Fibroblast of mammary gland (primary cell): ENCODE data around the gene LYPLAL1.

Experiments
- DNase-seq: peaks from one replicate; pipeline ENCODE4 v3.0.0-alpha.2; 2010; ENCODE audit warnings: low read depth
- H3K4me3 ChIP-seq: 2 replicates; pipeline ENCODE4 v1.5.1; 2011; ENCODE audit warnings: low read depth, mild to moderate bottlenecking, low read length, moderate library complexity; ENCODE audit not compliant: control insufficient read depth
- CTCF ChIP-seq: conservative IDR thresholded peaks from 2 replicates; pipeline ENCODE4 v1.5.1; 2011; ENCODE audit warnings: low read depth, low read length, inconsistent platforms; ENCODE audit not compliant: control insufficient read depth, insufficient read depth

The LYPLAL1 gene

GRCh38 chr1:219173758-219174459 is at the start of gene LYPLAL1:
Gene LYPLAL1, plus strand, starts transcription at chr1:219173878. Its CDS starts 13 bp downstream, at chr1:219173891.
- peak; percentile 86 for DNase-seq
- TF ChIP-seq CTCF: no peak

GRCh38 chr1:219124163-219124562 is 49.5 kb upstream of the LYPLAL1 start:
- no peak for DNase-seq
- no peak for TF ChIP-seq CTCF
- no peak overlapping the region for H3K4me3 ChIP-seq

More at GRCh38 chr1:219173758-219174459, at the start of gene LYPLAL1:
- H3K4me3 ChIP-seq: peak within 1 kb of the TSS; percentile 81

- H3K4me3 ChIP-seq: no peak overlapping the region
- DNase-seq: no peak
- TF ChIP-seq CTCF: no peak
Observed at GRCh38 chr1:219125342-219125741, 48.3 kb upstream of the LYPLAL1 start.

GRCh38 chr1:219126377-219126776 is 47.3 kb upstream of the LYPLAL1 start:
- no peak for TF ChIP-seq CTCF
- peak; percentile 57 for DNase-seq
- H3K4me3 ChIP-seq: no peak overlapping the region

- no peak for DNase-seq
- no peak overlapping the region for H3K4me3 ChIP-seq
- no peak for TF ChIP-seq CTCF
Observed at GRCh38 chr1:219128957-219129356, 44.7 kb upstream of the LYPLAL1 start.

- TF ChIP-seq CTCF: no peak
Observed at GRCh38 chr1:219130366-219130935, 43.2 kb upstream of the LYPLAL1 start.

GRCh38 chr1:219132939-219133338 is 40.7 kb upstream of the LYPLAL1 start:
- no peak for TF ChIP-seq CTCF

More at GRCh38 chr1:219130366-219130935, 43.2 kb upstream of the LYPLAL1 start:
- no peak for DNase-seq
- H3K4me3 ChIP-seq: no peak overlapping the region

More at GRCh38 chr1:219132939-219133338, 40.7 kb upstream of the LYPLAL1 start:
- no peak overlapping the region for H3K4me3 ChIP-seq
- no peak for DNase-seq
